GM23338 (cell line): ENCODE measurements around the gene NPM3. TPM values are rescaled to one million over a fixed set of nuclear protein-coding genes. Genes with fewer than 3 reads are reported as not detected.
A peak's percentile ranks its signal among the peaks of the same experiment; 100 is the strongest.

Experiments used
- ATAC-seq: fragments of 200-7000 bp; cut with Tn5 transposase; 3 replicates; pipeline ENCODE4 v1.9.1; 2020
- DNase-seq: peaks from one replicate; pipeline ENCODE4 v3.0.0-alpha.2; 2015; ENCODE audit warnings: low spot score
- H2AFZ ChIP-seq: fragments of 200-600 bp; sonication (generic); 2 replicates; pipeline ENCODE4 v1.8.0; 2016; ENCODE audit warnings: antibody characterized with exemption, mild to moderate bottlenecking, moderate library complexity
- H3F3A ChIP-seq: fragments of 200-600 bp; sonication (generic); replicated peaks from 2 replicates; pipeline ENCODE4 v1.8.0; 2017; ENCODE audit warnings: antibody characterized with exemption, mixed run types, low read depth
- H3K27ac ChIP-seq: fragments of 200-600 bp; sonication (generic); 2 replicates; pipeline ENCODE4 v1.6.1; 2016; ENCODE audit warnings: low read depth
- H3K27me3 ChIP-seq: fragments of 200-600 bp; sonication (generic); 2 replicates; pipeline ENCODE4 v1.8.0; 2016; ENCODE audit warnings: mild to moderate bottlenecking, mixed run types, moderate library complexity; ENCODE audit not compliant: insufficient read depth
- H3K36me3 ChIP-seq: fragments of 200-600 bp; sonication (generic); 2 replicates; pipeline ENCODE4 v1.8.0; 2016; ENCODE audit warnings: mild to moderate bottlenecking; ENCODE audit not compliant: insufficient read depth
- H3K4me1 ChIP-seq: fragments of 200-600 bp; sonication (generic); 2 replicates; pipeline ENCODE4 v1.8.0; 2016; ENCODE audit warnings: mild to moderate bottlenecking, moderate library complexity; ENCODE audit not compliant: insufficient read depth
- H3K4me2 ChIP-seq: fragments of 200-600 bp; sonication (generic); 2 replicates; pipeline ENCODE4 v1.7.1; 2017; ENCODE audit warnings: mixed run types
- H3K4me3 ChIP-seq: fragments of 200-600 bp; sonication (generic); 2 replicates; pipeline ENCODE4 v1.6.1; 2016; ENCODE audit warnings: mixed run types
- H3K79me2 ChIP-seq: fragments of 200-600 bp; sonication (generic); replicated peaks from 2 replicates; pipeline ENCODE4 v1.8.0; 2017; ENCODE audit warnings: mild to moderate bottlenecking; ENCODE audit not compliant: insufficient read depth
- H3K9me2 ChIP-seq: fragments of 200-600 bp; sonication (generic); 2 replicates; pipeline ENCODE4 v1.8.0; 2017; ENCODE audit not compliant: insufficient read depth
- H4K20me1 ChIP-seq: fragments of 200-600 bp; sonication (generic); replicated peaks from 2 replicates; pipeline ENCODE4 v1.8.0; 2017; ENCODE audit warnings: mild to moderate bottlenecking; ENCODE audit not compliant: insufficient read depth
- H3K27ac Mint-ChIP-seq: 2 replicates; pipeline ENCODE4 v1.8.0; 2020; ENCODE audit warnings: inconsistent platforms, mild to moderate bottlenecking, moderate library complexity, mixed read lengths
- H3K27me3 Mint-ChIP-seq: 3 replicates; pipeline ENCODE4 v1.8.0; 2022; ENCODE audit warnings: low read depth, mild to moderate bottlenecking, moderate library complexity, mixed read lengths, inconsistent platforms; ENCODE audit not compliant: insufficient read depth, poor library complexity
- H3K36me3 Mint-ChIP-seq: 3 replicates; pipeline ENCODE4 v1.8.0; 2021; ENCODE audit warnings: low read depth, mild to moderate bottlenecking, inconsistent platforms, moderate library complexity, mixed read lengths
- H3K4me1 Mint-ChIP-seq: 3 replicates; pipeline ENCODE4 v1.8.0; 2020; ENCODE audit warnings: mild to moderate bottlenecking, inconsistent platforms, mixed read lengths
- H3K4me3 Mint-ChIP-seq: 3 replicates; pipeline ENCODE4 v1.8.0; 2021; ENCODE audit warnings: moderate library complexity, mild to moderate bottlenecking, inconsistent platforms, mixed read lengths
- H3K9me3 Mint-ChIP-seq: 3 replicates; pipeline ENCODE4 v1.8.0; 2020; ENCODE audit warnings: moderate library complexity, mild to moderate bottlenecking, inconsistent platforms, mixed read lengths
- EZH2 ChIP-seq: fragments of 200-600 bp; sonication (generic); IDR thresholded peaks from one replicate; pipeline ENCODE4 v1.8.0; 2017; ENCODE audit warnings: antibody characterized with exemption, mild to moderate bottlenecking, low read depth; ENCODE audit not compliant: unreplicated experiment
- EZH2phosphoT487 ChIP-seq: fragments of 200-600 bp; sonication (generic); IDR thresholded peaks from one replicate; pipeline ENCODE4 v1.8.1; 2018; ENCODE audit warnings: antibody characterized with exemption; ENCODE audit not compliant: unreplicated experiment
- JUNB ChIP-seq: IDR thresholded peaks from one replicate; pipeline ENCODE4 v1.6.1; 2016; ENCODE audit warnings: antibody characterized with exemption; ENCODE audit not compliant: unreplicated experiment
- NANOG ChIP-seq: IDR thresholded peaks from 2 replicates; pipeline ENCODE4 v1.6.1; 2016; ENCODE audit warnings: antibody characterized with exemption, borderline replicate concordance
- POLR2AphosphoS5 ChIP-seq: IDR thresholded peaks from 2 replicates; pipeline ENCODE4 v1.6.1; 2016; ENCODE audit warnings: antibody characterized with exemption, low read depth
- REST ChIP-seq: IDR thresholded peaks from one replicate; pipeline ENCODE4 v1.6.1; 2018; ENCODE audit warnings: antibody characterized with exemption; ENCODE audit not compliant: unreplicated experiment
- polyA plus RNA-seq: library from polyadenylated mRNA; unstranded; fragments of >200 nt; fragmentation: Nextera tagmentation; extraction: Ambion mirVana; gene quantifications from 2 replicates; pipeline ENCODE4 v1.2.1, GENCODE V29; 2016
- total RNA-seq: library from RNA; depleted of rRNA; stranded (reverse); fragments of >200 nt; shearing (Covaris generic); gene quantifications from 2 replicates; pipeline ENCODE4 v1.2.3, GENCODE V29; 2014
- TF ChIP-seq, protein P1 (sequence below): IDR thresholded peaks from 2 replicates; pipeline ENCODE4 v1.6.1; 2016; ENCODE audit warnings: antibody characterized with exemption

The NPM3 gene
- total and polyA plus RNA-seq, 2 experiments from 2014 or later = 31.5 to 258 TPM

GRCh38 chr10:101776161-101776817 is 7.0 kb downstream of the NPM3 start:
- Histone ChIP-seq H3K4me1 (peaks cover 61% of the 10 kb centered on the region), H4K20me1 (no peaks in the 10 kb centered on the region), H3K4me2 (peak overlapping the region; percentile 79), H3K36me3 (no peaks in the 10 kb centered on the region), H3K9me2 (no peaks in the 10 kb centered on the region), H3K79me2 (no peaks in the 10 kb centered on the region), H3F3A (peaks cover 27% of the 10 kb centered on the region), H3K4me3 (peak overlapping the region; percentile 63), H3K27me3 (peaks cover 75% of the 10 kb centered on the region), H2AFZ (no peak overlapping the region), H3K27ac (no peak overlapping the region)
- Mint-ChIP-seq H3K27me3 (peaks cover 75% of the 10 kb centered on the region), H3K36me3 (peaks cover 6% of the 10 kb centered on the region), H3K27ac (no peak overlapping the region), H3K4me1 (peaks cover 62% of the 10 kb centered on the region), H3K4me3 (peak overlapping the region; percentile 70), H3K9me3 (no peaks in the 10 kb centered on the region)
- DNase-seq (peak; percentile 52), ATAC-seq (no peak)
- no peak for TF ChIP-seq REST
- no peak for TF ChIP-seq POLR2AphosphoS5
- no peak for TF ChIP-seq JUNB
- peak; percentile 58 for TF ChIP-seq EZH2
- TF ChIP-seq, protein P1, sequence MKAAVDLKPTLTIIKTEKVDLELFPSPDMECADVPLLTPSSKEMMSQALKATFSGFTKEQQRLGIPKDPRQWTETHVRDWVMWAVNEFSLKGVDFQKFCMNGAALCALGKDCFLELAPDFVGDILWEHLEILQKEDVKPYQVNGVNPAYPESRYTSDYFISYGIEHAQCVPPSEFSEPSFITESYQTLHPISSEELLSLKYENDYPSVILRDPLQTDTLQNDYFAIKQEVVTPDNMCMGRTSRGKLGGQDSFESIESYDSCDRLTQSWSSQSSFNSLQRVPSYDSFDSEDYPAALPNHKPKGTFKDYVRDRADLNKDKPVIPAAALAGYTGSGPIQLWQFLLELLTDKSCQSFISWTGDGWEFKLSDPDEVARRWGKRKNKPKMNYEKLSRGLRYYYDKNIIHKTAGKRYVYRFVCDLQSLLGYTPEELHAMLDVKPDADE = no peak
- TF ChIP-seq EZH2phosphoT487 = no peak

DNA sequence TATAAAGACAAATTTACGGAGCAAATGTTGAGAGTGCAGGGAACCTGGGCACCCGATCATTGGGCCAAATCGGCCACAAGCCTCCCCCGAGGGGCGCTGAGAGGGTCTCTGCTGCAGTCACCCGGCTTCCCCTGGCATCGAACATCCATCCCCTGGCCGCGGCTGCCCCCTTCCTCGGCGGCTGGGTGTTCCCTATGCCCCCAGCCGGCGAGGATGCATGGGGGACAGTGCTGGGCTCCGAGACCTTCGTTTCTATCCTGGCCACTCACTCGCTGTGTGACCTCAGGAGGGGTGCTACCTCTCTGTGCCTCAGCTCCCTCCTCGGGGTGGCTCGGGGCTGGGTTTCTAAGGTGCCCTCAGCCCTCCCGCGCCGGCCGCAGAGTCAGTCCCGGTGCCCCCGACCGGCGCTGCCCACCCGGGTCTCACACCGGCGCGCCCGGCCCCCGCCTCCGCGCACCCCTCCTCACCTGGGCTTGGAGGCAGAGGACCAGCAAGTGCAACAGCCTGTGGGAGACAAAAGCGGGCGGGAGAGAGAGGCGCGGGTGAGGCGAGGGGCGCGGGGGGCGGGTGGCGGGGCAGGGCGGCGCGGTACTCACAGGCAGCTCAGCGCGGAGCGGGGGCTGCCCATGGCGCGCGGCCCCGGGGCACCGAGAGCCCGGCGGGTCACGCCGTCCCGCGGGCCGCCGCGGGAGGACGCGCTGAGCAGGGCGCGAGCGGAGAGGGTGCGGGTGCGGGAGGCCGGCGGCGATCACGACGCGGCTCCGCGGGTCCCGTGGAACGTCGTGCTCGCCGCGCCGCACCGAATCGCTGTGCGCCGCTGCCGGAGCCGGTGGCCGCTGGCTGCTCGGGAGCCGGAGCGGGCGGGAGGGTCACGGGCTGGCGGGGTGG is 7.7 kb downstream of the NPM3 start, which contains the start of gene FGF8:
Gene FGF8 (minus strand): TSS at position 842 of the 888 bp plus-strand sequence. CDS start 214 bp downstream, at position 628.
- peaks cover 6% of the 10 kb centered on the region for H3K36me3 Mint-ChIP-seq
- Histone ChIP-seq H3K4me3 (peak within 1 kb of the TSS; percentile 63), H3K79me2 (no peaks in the 10 kb centered on the region), H3K36me3 (no peaks in the 10 kb centered on the region), H3K4me1 (peaks cover 54% of the 10 kb centered on the region), H3K27ac (no peak within 1 kb of the TSS), H3K27me3 (peaks cover 74% of the 10 kb centered on the region), H2AFZ (peak within 1 kb of the TSS; percentile 72), H3K4me2 (peak within 1 kb of the TSS; percentile 90), H4K20me1 (no peaks in the 10 kb centered on the region), H3F3A (peaks cover 23% of the 10 kb centered on the region), H3K9me2 (no peaks in the 10 kb centered on the region)
- DNase-seq (peak; percentile 32), ATAC-seq (no peak)
- H3K27me3 Mint-ChIP-seq = peaks cover 78% of the 10 kb centered on the region
- H3K4me1 Mint-ChIP-seq = peaks cover 60% of the 10 kb centered on the region
- no peaks in the 10 kb centered on the region for H3K9me3 Mint-ChIP-seq
- peak within 1 kb of the TSS; percentile 70 for H3K4me3 Mint-ChIP-seq
- H3K27ac Mint-ChIP-seq = no peak within 1 kb of the TSS
- TF ChIP-seq NANOG (no peak), EZH2phosphoT487 (peak; percentile 60), EZH2 (peak; percentile 74)
